Endodermal cell (in vitro differentiated cells): ENCODE data around the gene CHTF18. TPM values are rescaled to one million over a fixed set of nuclear protein-coding genes. Genes with fewer than 3 reads are reported as not detected.

ENCODE experiments used
- DNase-seq: peaks from one replicate; pipeline ENCODE4 v3.0.0-alpha.2; 2017
- H3K27ac ChIP-seq: 2 replicates; pipeline ENCODE4 v1.5.1; 2013; ENCODE audit warnings: mild to moderate bottlenecking, low read depth, low read length, moderate library complexity
- H3K27me3 ChIP-seq: 2 replicates; pipeline ENCODE4 v1.6.1; 2013; ENCODE audit warnings: mild to moderate bottlenecking, low read length, moderate library complexity; ENCODE audit not compliant: insufficient read depth, control insufficient read depth, poor library complexity, severe bottlenecking
- H3K36me3 ChIP-seq: 2 replicates; pipeline ENCODE4 v1.7.0; 2013; ENCODE audit warnings: mild to moderate bottlenecking, low read length, moderate library complexity; ENCODE audit not compliant: control insufficient read depth, insufficient read depth
- H3K4me1 ChIP-seq: one replicate; pipeline ENCODE4 v1.7.0; 2013; ENCODE audit warnings: low read length; ENCODE audit not compliant: control insufficient read depth, insufficient read depth
- H3K4me3 ChIP-seq: 2 replicates; pipeline ENCODE4 v1.5.1; 2013; ENCODE audit warnings: mild to moderate bottlenecking, low read length, moderate library complexity
- H3K9ac ChIP-seq: 2 replicates; pipeline ENCODE4 v1.6.1; 2013; ENCODE audit warnings: mild to moderate bottlenecking, low read length, moderate library complexity; ENCODE audit not compliant: poor library complexity, severe bottlenecking; ENCODE audit errors: extremely low read depth
- H3K9me3 ChIP-seq: 2 replicates; pipeline ENCODE4 v1.6.1; 2013; ENCODE audit warnings: mild to moderate bottlenecking, low read length, moderate library complexity; ENCODE audit not compliant: control insufficient read depth
- H3K27ac Mint-ChIP-seq: 2 replicates; pipeline ENCODE4 v1.8.0; 2020; ENCODE audit warnings: mixed read lengths
- H3K27me3 Mint-ChIP-seq: 2 replicates; pipeline ENCODE4 v1.8.0; 2021; ENCODE audit warnings: mild to moderate bottlenecking, mixed read lengths; ENCODE audit not compliant: insufficient read depth
- H3K36me3 Mint-ChIP-seq: 2 replicates; pipeline ENCODE4 v1.8.0; 2020; ENCODE audit warnings: low read depth, mixed read lengths
- H3K4me1 Mint-ChIP-seq: 2 replicates; pipeline ENCODE4 v1.8.0; 2020; ENCODE audit warnings: mixed read lengths
- H3K4me3 Mint-ChIP-seq: 2 replicates; pipeline ENCODE4 v1.8.0; 2020; ENCODE audit warnings: mild to moderate bottlenecking, moderate library complexity, mixed read lengths
- H3K9me3 Mint-ChIP-seq: 2 replicates; pipeline ENCODE4 v1.8.0; 2020; ENCODE audit warnings: mild to moderate bottlenecking, mixed read lengths
- CTCF ChIP-seq: fragments of 200-600 bp; sonication (generic); conservative IDR thresholded peaks from 2 replicates; pipeline ENCODE4 v1.5.0; 2021; ENCODE audit warnings: antibody characterized with exemption, mild to moderate bottlenecking
- WGBS, 2 experiments: methylation state at CpG; one replicate each; pipeline versions ENCODE4 v1.1.5 to v1.1.7; 2013; ENCODE audit warnings: missing lambda C conversion rate in 2 of 2, mixed read lengths in 1 of 2; ENCODE audit not compliant: insufficient coverage in 1 of 2, insufficient read length in 1 of 2; 5-methylcytosine and 5-hydroxymethylcytosine counted together
- total RNA-seq, 2 donors: library from RNA; stranded (reverse); fragmentation: NEBNext Ultra II Directional in 1 of 2; extraction: Animal tissue kit (Norgen Biotek cat#: 25700) in 1 of 2; gene quantifications; 2 replicates in 1 of 2; 3 replicates in 1 of 2; pipeline ENCODE4 v1.2.1, GENCODE V29; 2021

The CHTF18 gene
- total RNA-seq, 2 donors from 2014 or later = 158 to 169 TPM

GRCh38 chr16:795580-796229 lies 7.3 kb downstream of the CHTF18 start:
- Histone ChIP-seq H3K4me3 (no peak overlapping the region), H3K27ac (no peak overlapping the region), H3K9ac (no peak overlapping the region), H3K36me3 (peaks cover 28% of the 10 kb centered on the region), H3K4me1 (no peaks in the 10 kb centered on the region), H3K9me3 (no peaks in the 10 kb centered on the region), H3K27me3 (peaks cover 5% of the 10 kb centered on the region)
- DNase-seq = no peak
- H3K27ac Mint-ChIP-seq = no peak overlapping the region
- no peaks in the 10 kb centered on the region for H3K9me3 Mint-ChIP-seq
- WGBS, 2 experiments = 95 to 98% methylated on average over 24 to 31 of the region's 33 CpGs
- no peak overlapping the region for H3K4me3 Mint-ChIP-seq
- H3K4me1 Mint-ChIP-seq = no peaks in the 10 kb centered on the region
- peaks cover 34% of the 10 kb centered on the region for H3K36me3 Mint-ChIP-seq
- TF ChIP-seq CTCF = no peak
- peaks cover 3% of the 10 kb centered on the region for H3K27me3 Mint-ChIP-seq

GRCh38 chr16:796296-797119 lies 8.1 kb downstream of the CHTF18 start:
- no peak overlapping the region for H3K4me3 Mint-ChIP-seq
- no peaks in the 10 kb centered on the region for H3K9me3 Mint-ChIP-seq
- H3K36me3 Mint-ChIP-seq = peaks cover 27% of the 10 kb centered on the region
- H3K4me1 Mint-ChIP-seq = no peaks in the 10 kb centered on the region
- no peak overlapping the region for H3K27ac ChIP-seq
- H3K27ac Mint-ChIP-seq = no peak overlapping the region
- peaks cover 8% of the 10 kb centered on the region for H3K27me3 Mint-ChIP-seq
- H3K9ac ChIP-seq = no peak overlapping the region
- no peak for DNase-seq
- H3K9me3 ChIP-seq = no peaks in the 10 kb centered on the region
- peaks cover 13% of the 10 kb centered on the region for H3K27me3 ChIP-seq
- H3K36me3 ChIP-seq = peaks cover 20% of the 10 kb centered on the region
- H3K4me1 ChIP-seq = no peaks in the 10 kb centered on the region
- no peak overlapping the region for H3K4me3 ChIP-seq
- TF ChIP-seq CTCF = no peak
- 94 to 97% methylated on average over 27 to 38 of the region's 38 CpGs for WGBS, 2 experiments

- H3K36me3 ChIP-seq = peaks cover 16% of the 10 kb centered on the region
- no peak overlapping the region for H3K9ac ChIP-seq
- DNase-seq = peak; percentile 87
- H3K4me1 ChIP-seq = no peaks in the 10 kb centered on the region
- no peak for TF ChIP-seq CTCF
- H3K27me3 ChIP-seq = peaks cover 18% of the 10 kb centered on the region
- no peak overlapping the region for H3K4me3 ChIP-seq
- 98 to 100% methylated on average over 2 of the region's 2 CpGs for WGBS, 2 experiments
- Mint-ChIP-seq H3K9me3 (no peaks in the 10 kb centered on the region), H3K4me3 (no peak overlapping the region), H3K36me3 (peaks cover 22% of the 10 kb centered on the region), H3K4me1 (no peaks in the 10 kb centered on the region), H3K27me3 (peaks cover 13% of the 10 kb centered on the region), H3K27ac (no peak overlapping the region)
- H3K27ac ChIP-seq = no peak overlapping the region
- no peaks in the 10 kb centered on the region for H3K9me3 ChIP-seq
These were observed 8.7 kb downstream of the CHTF18 start for GRCh38 chr16:797120-797420.
